ENCODE measurements around the gene VPS11. TPM values are rescaled to one million over a fixed set of nuclear protein-coding genes. Genes with fewer than 3 reads are reported as not detected.

The VPS11 gene
- polyA plus RNA-seq, 2 of the 4 experiments (the other 2 are of a cell fraction), result 4.6 to 12.0 TPM

- TF ChIP-seq POLR2A (IDR thresholded peaks at IDR 0.05; ENCODE audit: low read length) (peak; percentile 17; the same call in 1 of the 2 replicates), SREBF2 (IDR thresholded peaks at IDR 0.05) (no peak), CHD2 (IDR thresholded peaks at IDR 0.05; ENCODE audit: low read length, partially characterized antibody) (no peak), CTCF (IDR thresholded peaks at IDR 0.05) (no peak), PBX3 (IDR thresholded peaks at IDR 0.05) (0 out of 2 replicates have a peak, but pooled peaks have one; percentile 35), NR3C1 (IDR thresholded peaks at IDR 0.05) (no peak)
- ChIA-PET POLR2A (no interaction called here), CTCF (interaction anchor here (0.9 to 1.3 kb wide), 3 partner anchors 10 to 104 kb away, joined by 3 to 4 read pairs (median 3); no protein-coding TSS in a partner anchor)
- Histone ChIP-seq H3K27ac (peak overlapping the region in 1 of 2 experiments; percentile 100; a peak in 1 of 6 replicates), H3K4me2 (peak overlapping the region; percentile 89), H3K4me3 (peak overlapping the region; percentile 68; the same call in 2 of the 3 replicates), H3K4me1 (peaks cover 37% of the 10 kb centered on the region), H3K9me3 (no peaks in the 10 kb centered on the region)
- no peak for ATAC-seq
- DNase-seq (ENCODE audit: low read depth in 1 of 2, low spot score in 1 of 2), result no peak
- no peak for FAIRE-seq
- WGBS (ENCODE audit: missing lambda C conversion rate), result 80% methylated on average over 13 of the region's 13 CpGs
Observed at GRCh38 chr11:119091966-119092879, 24.6 kb downstream of the VPS11 start.

- H3K9me3 ChIP-seq, result no peaks in the 10 kb centered on the region
- 45% methylated on average over 9 of the region's 12 CpGs for WGBS (ENCODE audit: missing lambda C conversion rate)
- peak overlapping the region; percentile 89 to 100; a peak in 5 of 6 replicates for H3K27ac ChIP-seq
- ChIA-PET POLR2A (interaction anchor here (0.7 to 2.2 kb wide), 2 partner anchors 8 to 10 kb away, joined by 4 to 31 read pairs; partner anchors contain the start of gene HMBS), CTCF (interaction anchor here (0.7 to 1.9 kb wide), 5 partner anchors 8 to 268 kb away, joined by 3 to 21 read pairs (median 4); partner anchors contain the start of genes C2CD2L and HMBS)
- DNase-seq (ENCODE audit: low read depth in 1 of 2, low spot score in 1 of 2) (no peak), FAIRE-seq (no peak), ATAC-seq (no peak)
- H3K4me1 ChIP-seq, result peaks cover 28% of the 10 kb centered on the region
- peak overlapping the region; percentile 89 for H3K4me2 ChIP-seq
- TF ChIP-seq HES2 (IDR thresholded peaks at IDR 0.05) (no peak), PBX3 (IDR thresholded peaks at IDR 0.05) (peak; percentile 60; the same call in 1 of the 2 replicates)
- peak overlapping the region; percentile 68 for H3K4me3 ChIP-seq
Observed at GRCh38 chr11:119092880-119093842, 25.5 kb downstream of the VPS11 start.

GRCh38 chr11:119093942-119094815 is 26.6 kb downstream of the VPS11 start:
- peak overlapping the region; percentile 68 for H3K4me3 ChIP-seq
- under 1% methylated on average over 7 of the region's 81 CpGs for WGBS (ENCODE audit: missing lambda C conversion rate)
- FAIRE-seq, result no peak
- TF ChIP-seq JUN (IDR thresholded peaks at IDR 0.05) (peak in 1 of 2 experiments; percentile 55; a peak in 2 of 5 replicates), ELK1 (IDR thresholded peaks at IDR 0.05; ENCODE audit: low read depth, low read length) (no peak), PHF8 (IDR thresholded peaks at IDR 0.05; ENCODE audit: borderline replicate concordance, low read depth) (0 out of 2 replicates have a peak, but pooled peaks have one; percentile 27), POLR2A (IDR thresholded peaks at IDR 0.05; ENCODE audit: low read length) (peak; percentile 32), ESRRA (IDR thresholded peaks at IDR 0.05; ENCODE audit: borderline replicate concordance, low read length) (no peak)
- H3K9me3 ChIP-seq, result no peaks in the 10 kb centered on the region
- DNase-seq (ENCODE audit: low read depth in 1 of 2, low spot score in 1 of 2), result no peak
- peak; percentile 7 to 17; a peak in 4 of 6 replicates for ATAC-seq
- peaks cover 28% of the 10 kb centered on the region for H3K4me1 ChIP-seq
- peak overlapping the region; percentile 89 for H3K4me2 ChIP-seq
- CTCF ChIA-PET, result interaction anchor here (0.6 to 1.9 kb wide), 13 partner anchors 9 to 339 kb away, joined by 3 to 21 read pairs (median 4); partner anchors contain the start of genes C2CD2L, HMBS, NLRX1 and VPS11
- POLR2A ChIA-PET, result interaction anchor here (0.7 to 2.2 kb wide), 13 partner anchors 9 to 244 kb away, joined by 3 to 31 read pairs (median 5); partner anchors contain the start of genes C2CD2L, HINFP, HMBS and HYOU1
- H3K27ac ChIP-seq, result peak overlapping the region; percentile 89 to 100
